Measurements from ENCODE around the gene TMOD3. TPM values are rescaled to one million over a fixed set of nuclear protein-coding genes. Genes with fewer than 3 reads are reported as not detected.

TMOD3 gene
- total RNA-seq, 5 donors from 2014 or later (not counting 1 experiment from before 2014, with no cell fraction given) = 47.2 to 55.8 (median 53.4) TPM

DNA sequence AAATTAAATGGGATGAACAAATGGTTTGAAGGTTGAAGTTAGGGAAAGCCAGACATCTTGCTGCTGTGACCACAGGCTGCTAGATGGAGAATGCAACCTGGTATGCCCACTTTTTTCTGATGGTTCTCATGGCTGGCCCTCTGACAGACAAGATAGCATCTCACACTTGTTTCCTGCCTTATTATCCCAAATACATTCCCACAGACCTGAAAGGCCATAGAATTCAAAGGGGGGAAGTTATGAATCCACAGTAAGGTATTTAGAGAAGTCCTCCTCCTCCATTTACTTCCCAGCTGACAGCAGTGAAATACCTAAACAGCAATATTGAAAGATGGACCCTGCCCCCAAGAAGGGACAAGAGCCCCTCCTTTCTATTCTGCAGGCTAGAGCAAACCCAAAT is 109.8 kb downstream of the TMOD3 start:
- Histone ChIP-seq H3K4me3 (ENCODE audit: control insufficient read depth in 1 of 2, extremely low read depth in 1 of 2, low read length in 1 of 2) (no peak overlapping the region), H3K9me3 (no peaks in the 10 kb centered on the region), H3K4me1 (ENCODE audit: control insufficient read depth in 1 of 2, extremely low read depth in 1 of 2, insufficient read depth in 2 of 2, low read length in 2 of 2) (no peaks in the 10 kb centered on the region), H3K36me3 (ENCODE audit: control insufficient read depth in 2 of 2, extremely low read depth in 1 of 2, insufficient read depth in 1 of 2, low read length in 1 of 2) (peaks cover 5 to 52% of the 10 kb centered on the region in 2 donors), H3K27ac (ENCODE audit: low read length) (no peak overlapping the region), H3K27me3 (replicated peaks in 1 of 2; ENCODE audit: control insufficient read depth in 2 of 2, extremely low read depth in 1 of 2, insufficient read depth in 2 of 2, low read length in 1 of 2) (no peaks in the 10 kb centered on the region)
- H3K36me3 Mint-ChIP-seq = peaks cover 31% of the 10 kb centered on the region
- ChIA-PET CTCF (no interaction called here), POLR2A (interaction anchor here in 1 of 2 donors (0.5 kb wide), 1 partner anchor 19 kb away, joined by 4 read pairs; no protein-coding TSS in a partner anchor)
- no peaks in the 10 kb centered on the region for H3K9me3 Mint-ChIP-seq
- H3K4me3 Mint-ChIP-seq = no peak overlapping the region
- no peak overlapping the region for H3K27ac Mint-ChIP-seq
- H3K27me3 Mint-ChIP-seq = no peaks in the 10 kb centered on the region
- ATAC-seq (replicated peaks in 1 of 4) = no peak
- H3K4me1 Mint-ChIP-seq = peaks cover 5 to 10% (median 5%) of the 10 kb centered on the region in 3 donors
- no peak for DNase-seq

DNA sequence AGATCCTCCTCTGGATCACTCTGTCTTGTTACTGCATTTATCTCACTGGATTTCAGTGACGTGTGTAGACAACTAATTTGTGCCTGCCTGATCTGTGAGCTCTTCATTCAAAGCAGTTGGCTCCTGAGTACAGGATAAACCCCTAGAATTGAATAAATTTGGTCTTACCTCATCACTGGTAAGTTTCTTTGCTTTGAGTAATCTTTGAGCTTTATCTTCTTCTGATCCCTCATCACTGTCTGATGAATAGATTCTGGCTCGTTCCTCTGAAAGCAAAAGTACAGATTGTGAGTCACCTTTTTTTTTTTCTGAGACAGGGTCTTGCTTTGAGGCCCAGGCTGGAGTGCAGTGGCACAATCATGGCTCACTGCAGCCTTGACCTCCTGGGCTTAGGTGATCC is 117.7 kb downstream of the TMOD3 start:
- Histone ChIP-seq H3K9me3 (no peaks in the 10 kb centered on the region), H3K27me3 (replicated peaks in 1 of 2; ENCODE audit: control insufficient read depth in 2 of 2, extremely low read depth in 1 of 2, insufficient read depth in 2 of 2, low read length in 1 of 2) (no peaks in the 10 kb centered on the region), H3K4me1 (ENCODE audit: control insufficient read depth in 1 of 2, extremely low read depth in 1 of 2, insufficient read depth in 2 of 2, low read length in 2 of 2) (no peaks in the 10 kb centered on the region), H3K27ac (ENCODE audit: low read length) (no peak overlapping the region), H3K4me3 (ENCODE audit: control insufficient read depth in 1 of 2, extremely low read depth in 1 of 2, low read length in 1 of 2) (no peak overlapping the region), H3K36me3 (ENCODE audit: control insufficient read depth in 2 of 2, extremely low read depth in 1 of 2, insufficient read depth in 1 of 2, low read length in 1 of 2) (peaks cover 12 to 75% of the 10 kb centered on the region in 2 donors)
- Mint-ChIP-seq H3K27me3 (no peaks in the 10 kb centered on the region), H3K4me1 (peaks cover 2 to 8% (median 6%) of the 10 kb centered on the region in 3 donors), H3K36me3 (peaks cover 53% of the 10 kb centered on the region), H3K9me3 (no peaks in the 10 kb centered on the region), H3K27ac (peak overlapping the region in 1 of 2 donors; percentile 22), H3K4me3 (no peak overlapping the region)
- ChIA-PET POLR2A (no interaction called here), CTCF (no interaction called here)
- DNase-seq (no peak), ATAC-seq (replicated peaks in 1 of 4) (no peak)
- 100% methylated on average over 1 of the region's 2 CpGs for WGBS (ENCODE audit: insufficient coverage)

DNA sequence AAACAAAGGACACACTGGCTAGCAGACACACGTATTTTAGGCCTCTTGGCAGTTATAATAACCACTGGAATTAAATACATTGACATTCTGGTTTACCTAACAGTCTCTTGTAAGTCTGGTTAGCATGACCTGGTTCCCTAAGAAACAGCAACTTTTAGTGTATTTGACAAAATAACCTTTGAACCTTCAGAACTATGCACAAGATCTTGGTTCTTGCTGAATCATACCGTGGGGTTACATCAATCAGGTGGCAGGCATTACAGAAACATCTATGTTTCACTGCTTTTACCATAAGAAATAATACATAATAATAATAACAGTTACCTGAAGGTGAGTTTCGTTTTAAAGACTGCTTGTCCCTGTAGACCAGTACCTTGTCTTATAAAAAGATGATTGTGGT is 123.4 kb downstream of the TMOD3 start:
- Histone ChIP-seq H3K4me1 (ENCODE audit: control insufficient read depth in 1 of 2, extremely low read depth in 1 of 2, insufficient read depth in 2 of 2, low read length in 2 of 2) (no peaks in the 10 kb centered on the region), H3K9me3 (no peaks in the 10 kb centered on the region), H3K4me3 (ENCODE audit: control insufficient read depth in 1 of 2, extremely low read depth in 1 of 2, low read length in 1 of 2) (no peak overlapping the region), H3K27me3 (replicated peaks in 1 of 2; ENCODE audit: control insufficient read depth in 2 of 2, extremely low read depth in 1 of 2, insufficient read depth in 2 of 2, low read length in 1 of 2) (no peaks in the 10 kb centered on the region), H3K36me3 (ENCODE audit: control insufficient read depth in 2 of 2, extremely low read depth in 1 of 2, insufficient read depth in 1 of 2, low read length in 1 of 2) (peaks cover 13 to 86% of the 10 kb centered on the region in 2 donors), H3K27ac (ENCODE audit: low read length) (no peak overlapping the region)
- Mint-ChIP-seq H3K36me3 (peaks cover 61% of the 10 kb centered on the region), H3K4me1 (no peaks in the 10 kb centered on the region), H3K4me3 (no peak overlapping the region), H3K27me3 (no peaks in the 10 kb centered on the region), H3K9me3 (no peaks in the 10 kb centered on the region), H3K27ac (no peak overlapping the region)
- CTCF ChIA-PET = no interaction called here
- no peak for DNase-seq
- WGBS (ENCODE audit: insufficient coverage) = 100% methylated on average over 1 of the region's 3 CpGs
- POLR2A ChIA-PET = no interaction called here
- ATAC-seq (replicated peaks in 1 of 4) = no peak

DNA sequence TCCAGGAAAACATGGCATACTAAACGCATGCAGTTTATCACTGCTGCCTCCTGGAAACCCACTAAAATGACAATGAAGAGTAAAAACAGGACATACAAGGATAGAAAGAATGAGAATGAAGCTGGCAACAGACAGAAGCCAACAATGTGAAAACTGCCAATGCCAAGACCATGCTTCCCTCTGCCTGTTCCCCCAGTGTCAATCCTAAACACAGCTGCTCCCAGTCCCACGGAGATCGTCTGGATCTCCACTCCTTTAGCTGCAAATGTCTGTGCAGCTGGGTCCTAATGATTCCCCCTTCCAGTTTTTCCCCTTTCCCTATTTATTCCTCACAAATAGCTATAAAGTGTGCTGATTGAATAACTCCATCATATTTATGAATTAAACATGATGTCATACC is 126.1 kb downstream of the TMOD3 start:
- ATAC-seq (replicated peaks in 1 of 4) (no peak), DNase-seq (no peak)
- no peaks in the 10 kb centered on the region for H3K4me1 Mint-ChIP-seq
- no peaks in the 10 kb centered on the region for H3K27me3 Mint-ChIP-seq
- Histone ChIP-seq H3K27ac (ENCODE audit: low read length) (no peak overlapping the region), H3K9me3 (no peaks in the 10 kb centered on the region), H3K27me3 (replicated peaks in 1 of 2; ENCODE audit: control insufficient read depth in 2 of 2, extremely low read depth in 1 of 2, insufficient read depth in 2 of 2, low read length in 1 of 2) (no peaks in the 10 kb centered on the region), H3K4me3 (ENCODE audit: control insufficient read depth in 1 of 2, extremely low read depth in 1 of 2, low read length in 1 of 2) (no peak overlapping the region), H3K4me1 (ENCODE audit: control insufficient read depth in 1 of 2, extremely low read depth in 1 of 2, insufficient read depth in 2 of 2, low read length in 2 of 2) (no peaks in the 10 kb centered on the region), H3K36me3 (ENCODE audit: control insufficient read depth in 2 of 2, extremely low read depth in 1 of 2, insufficient read depth in 1 of 2, low read length in 1 of 2) (peaks cover 15 to 81% of the 10 kb centered on the region in 2 donors)
- H3K4me3 Mint-ChIP-seq = no peak overlapping the region
- POLR2A ChIA-PET = no interaction called here
- H3K27ac Mint-ChIP-seq = no peak overlapping the region
- 100% methylated on average over 2 of the region's 3 CpGs for WGBS (ENCODE audit: insufficient coverage)
- CTCF ChIA-PET = interaction anchor here in 1 of 2 donors (0.6 kb wide), 1 partner anchor 1638 kb away, joined by 5 read pairs; no protein-coding TSS in a partner anchor
- no peaks in the 10 kb centered on the region for H3K9me3 Mint-ChIP-seq
- peaks cover 62% of the 10 kb centered on the region for H3K36me3 Mint-ChIP-seq

Other genes starting within 250 kb of the TMOD3 start
- gene DMXL2, start 206.9 kb upstream of the TMOD3 start, total RNA-seq = 1 to 10 TPM; 3.2 to 6.1 (median 4.6) TPM
- under 1 TPM in 2 of 5 donors, not detected in 3; 0.07 to 0.16 TPM for gene SCG3, start 148.2 kb upstream of the TMOD3 start, total RNA-seq
- 10 to 100 TPM; 16.6 to 36.2 (median 26.2) TPM for gene LYSMD2, start 92.0 kb upstream of the TMOD3 start, total RNA-seq
- gene TMOD2, start 78.1 kb upstream of the TMOD3 start, total RNA-seq = 10 to 100 TPM; 10.9 to 17.2 (median 16.8) TPM
- gene LEO1, start 142.1 kb downstream of the TMOD3 start, total RNA-seq = 10 to 100 TPM in 4 of 5 donors, 1 to 10 TPM in 1; 8.6 to 20.2 (median 16.7) TPM
- gene MAPK6, start 189.6 kb downstream of the TMOD3 start, total RNA-seq = 10 to 100 TPM; 15.1 to 35.1 (median 19.8) TPM